SH-SY5Y (cell line): ENCODE measurements around the gene BCAT1.

Experiments used
- GATA2 ChIP-seq: IDR thresholded peaks from 2 replicates; pipeline ENCODE4 v1.6.1; 2011; ENCODE audit warnings: mild to moderate bottlenecking, low read depth, low read length
- GATA3 ChIP-seq: IDR thresholded peaks from 2 replicates; pipeline ENCODE4 v1.6.1; 2011; ENCODE audit warnings: low read depth, mild to moderate bottlenecking, low read length, moderate library complexity

DNA sequence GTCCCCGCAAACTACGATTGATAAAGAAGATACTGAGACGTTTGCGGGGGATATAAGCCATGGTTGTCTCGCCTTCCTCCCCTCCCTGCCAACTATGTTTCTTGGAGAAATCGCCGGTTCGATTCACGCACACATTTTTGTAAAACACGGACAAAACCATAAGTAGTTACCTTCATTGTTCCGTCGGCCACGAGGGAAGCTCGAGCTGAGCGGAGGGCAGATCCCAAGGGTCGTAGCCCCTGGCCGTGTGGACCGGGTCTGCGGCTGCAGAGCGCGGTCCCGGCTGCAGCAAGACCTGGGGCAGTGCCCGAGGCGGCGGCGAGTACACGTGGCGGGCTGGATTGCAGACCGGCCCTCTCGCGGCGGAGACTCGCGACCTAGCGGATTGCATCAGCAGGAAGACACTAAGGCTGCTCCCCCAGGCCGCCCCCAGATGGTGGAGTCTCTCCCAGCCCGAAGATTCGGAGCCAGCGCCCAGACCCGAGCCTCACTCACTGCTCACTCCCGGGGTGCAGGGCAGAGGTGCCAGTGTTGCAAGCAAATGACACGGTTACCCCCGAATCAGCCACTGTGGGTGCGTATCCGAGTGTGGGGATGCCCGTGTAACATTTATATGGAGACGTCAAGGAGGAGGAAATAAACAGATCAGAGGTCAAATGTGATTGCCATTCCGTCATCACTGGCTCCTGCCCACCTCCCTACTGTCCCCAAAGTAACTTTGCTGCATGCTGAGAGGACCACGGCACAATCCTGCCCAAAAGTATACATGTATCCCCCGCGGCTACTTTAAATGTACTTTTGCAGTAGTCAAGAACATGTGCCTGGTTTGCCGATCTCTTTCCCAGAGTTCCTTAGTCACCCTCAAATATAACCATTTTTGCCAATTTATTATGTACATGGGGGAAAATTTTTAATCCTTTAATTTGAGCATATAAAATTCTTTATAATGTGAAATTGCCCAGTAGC is at the start of gene BCAT1:
- TF ChIP-seq GATA3 (no peak), GATA2 (no peak)
